NCI-H82 treated with DMSO at 0.1 percent for 48 hours (cell line): Measurements from ENCODE around the gene RBP7.
A peak's percentile ranks its signal among the peaks of the same experiment; 100 is the strongest.
"Not testable (repeated sequence)": the region's sequence is repeated elsewhere in the genome, so short reads cannot be mapped to it uniquely, and the experiment has no call there.

Experiments used
- DNase-seq: peaks from one replicate; lab custom pipeline; 2025; ENCODE audit not compliant: unreplicated experiment; lab: John Stamatoyannopoulos, UW

The RBP7 gene

GRCh38 chr1:9996624-9997582 lies at the start of gene RBP7:
TSS of gene RBP7 (plus strand) at chr1:9997228. CDS start at chr1:9997259, 31 bp downstream.
- no peak for DNase-seq

- DNase-seq, result no peak
Observed at GRCh38 chr1:9957726-9958125, 39.3 kb upstream of the RBP7 start.

GRCh38 chr1:9960011-9960410 lies 37.0 kb upstream of the RBP7 start:
- DNase-seq, result no peak

- peak; percentile 96 for DNase-seq
Observed at GRCh38 chr1:9960706-9961562, 36.1 kb upstream of the RBP7 start.

GRCh38 chr1:9984253-9984652 lies 12.8 kb upstream of the RBP7 start:
- no peak for DNase-seq

GRCh38 chr1:9985001-9985400 lies 12.0 kb upstream of the RBP7 start:
- DNase-seq, result no peak

GRCh38 chr1:9989773-9990172 lies 7.3 kb upstream of the RBP7 start:
- DNase-seq, result no peak

- no peak for DNase-seq
Observed at GRCh38 chr1:9990944-9991343, 6.1 kb upstream of the RBP7 start.

- DNase-seq, result no peak
Observed at GRCh38 chr1:9992910-9993309, 4.1 kb upstream of the RBP7 start.

- no peak for DNase-seq
Observed at GRCh38 chr1:9993561-9994075, 3.4 kb upstream of the RBP7 start.

GRCh38 chr1:10001016-10001665 lies 4.1 kb downstream of the RBP7 start:
- DNase-seq, result no peak

GRCh38 chr1:10005248-10005647 lies 8.2 kb downstream of the RBP7 start:
- DNase-seq, result not testable (repeated sequence)

GRCh38 chr1:10007169-10007568 lies 10.1 kb downstream of the RBP7 start:
- no peak for DNase-seq

- DNase-seq, result no peak
Observed at GRCh38 chr1:10014016-10014415, 17.0 kb downstream of the RBP7 start.

GRCh38 chr1:10019561-10019960 lies 22.5 kb downstream of the RBP7 start:
- no peak for DNase-seq

GRCh38 chr1:10020086-10020485 lies 23.1 kb downstream of the RBP7 start:
- no peak for DNase-seq

- DNase-seq, result not testable (repeated sequence)
Observed at GRCh38 chr1:10020678-10021077, 23.6 kb downstream of the RBP7 start.

GRCh38 chr1:10021992-10022391 lies 25.0 kb downstream of the RBP7 start:
- DNase-seq, result peak; percentile 42

GRCh38 chr1:10022656-10023055 lies 25.6 kb downstream of the RBP7 start:
- no peak for DNase-seq

- DNase-seq, result no peak
Observed at GRCh38 chr1:10025354-10025753, 28.3 kb downstream of the RBP7 start.

- no peak for DNase-seq
Observed at GRCh38 chr1:10027027-10027426, 30.0 kb downstream of the RBP7 start.
